Measurements from ENCODE around the gene TTF2.
A peak's percentile ranks its signal among the peaks of the same experiment; 100 is the strongest.

Gene TTF2

DNA sequence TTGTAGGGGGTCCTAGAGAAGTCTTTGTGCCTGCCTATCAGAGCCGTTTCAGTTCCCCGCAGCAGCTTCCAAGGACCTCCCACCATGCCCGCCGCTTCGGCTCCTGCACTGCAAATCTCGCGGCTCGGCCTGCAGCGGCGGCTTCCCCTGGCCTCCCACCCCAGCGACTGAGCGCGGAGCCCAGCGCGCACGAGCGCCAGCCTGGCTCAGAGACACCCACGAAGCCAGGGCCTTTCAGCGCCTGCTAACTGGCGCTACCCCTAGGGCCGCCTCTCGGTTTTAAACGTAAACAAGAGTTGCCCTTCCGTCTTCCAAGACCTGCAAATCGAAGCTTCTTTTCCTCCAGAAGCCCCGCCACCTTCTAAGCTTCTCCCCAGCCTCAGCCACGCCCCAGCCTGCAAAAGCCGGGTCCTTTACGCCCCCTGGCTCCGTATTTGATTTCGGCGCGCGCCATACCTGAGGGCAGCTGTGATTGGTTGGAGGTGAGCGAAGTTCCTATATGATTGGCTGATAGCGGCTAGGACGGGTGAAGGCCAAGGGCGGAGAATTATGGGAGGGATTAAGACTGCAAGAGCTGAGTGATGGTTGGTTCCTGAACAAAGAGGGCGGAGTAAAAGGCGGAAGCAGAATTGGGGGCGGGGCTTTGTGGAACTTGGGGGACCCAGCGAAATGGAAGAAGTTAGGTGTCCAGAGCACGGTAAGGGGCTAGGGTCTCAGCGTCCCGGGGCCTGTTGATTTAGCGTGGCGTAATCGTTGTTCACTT is at the start of gene TTF2:
TSS of gene TTF2 (plus strand) at position 649 of the 763 bp plus-strand sequence. CDS start at position 670, 21 bp downstream.
- DNase-seq, result peak; percentile 98

DNA sequence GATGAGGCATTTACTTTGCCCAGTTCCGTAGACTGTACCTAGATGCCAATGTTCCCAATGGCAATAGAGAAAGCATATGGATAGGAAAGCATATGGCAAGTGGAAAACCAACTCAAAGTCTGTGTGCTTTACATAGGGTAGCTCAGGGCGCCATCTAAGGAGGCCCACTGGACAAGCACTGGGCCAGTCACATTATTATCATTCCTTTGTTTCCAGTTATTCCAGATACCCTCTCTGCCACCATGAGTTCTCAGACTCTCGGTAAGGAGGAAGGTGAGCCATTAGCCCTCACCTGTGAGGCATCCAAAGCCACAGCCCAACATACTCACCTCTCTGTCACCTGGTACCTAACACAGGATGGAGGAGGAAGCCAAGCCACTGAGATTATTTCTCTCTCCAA is 48.8 kb upstream of the TTF2 start:
- no peak for DNase-seq

DNA sequence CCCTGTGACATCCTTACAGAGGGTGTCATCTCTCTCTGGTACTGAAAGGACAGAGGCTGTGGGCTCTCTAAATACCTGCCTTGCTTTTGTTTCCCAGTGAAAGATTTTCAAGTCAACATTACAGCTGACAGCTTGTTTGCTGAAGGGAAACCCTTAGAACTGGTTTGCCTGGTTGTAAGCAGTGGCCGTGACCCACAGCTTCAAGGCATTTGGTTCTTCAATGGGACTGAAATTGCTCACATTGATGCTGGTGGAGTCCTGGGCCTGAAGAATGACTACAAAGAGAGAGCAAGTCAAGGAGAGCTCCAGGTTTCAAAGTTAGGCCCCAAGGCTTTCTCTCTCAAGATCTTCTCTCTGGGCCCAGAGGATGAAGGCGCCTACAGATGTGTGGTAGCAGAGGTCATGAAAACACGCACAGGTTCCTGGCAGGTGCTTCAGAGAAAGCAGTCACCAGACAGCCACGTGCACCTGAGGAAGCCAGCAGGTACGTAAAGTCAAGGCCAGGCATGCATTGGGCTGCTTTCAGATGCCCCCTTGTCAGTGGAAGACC is 46.7 kb upstream of the TTF2 start:
- DNase-seq, result no peak

DNA sequence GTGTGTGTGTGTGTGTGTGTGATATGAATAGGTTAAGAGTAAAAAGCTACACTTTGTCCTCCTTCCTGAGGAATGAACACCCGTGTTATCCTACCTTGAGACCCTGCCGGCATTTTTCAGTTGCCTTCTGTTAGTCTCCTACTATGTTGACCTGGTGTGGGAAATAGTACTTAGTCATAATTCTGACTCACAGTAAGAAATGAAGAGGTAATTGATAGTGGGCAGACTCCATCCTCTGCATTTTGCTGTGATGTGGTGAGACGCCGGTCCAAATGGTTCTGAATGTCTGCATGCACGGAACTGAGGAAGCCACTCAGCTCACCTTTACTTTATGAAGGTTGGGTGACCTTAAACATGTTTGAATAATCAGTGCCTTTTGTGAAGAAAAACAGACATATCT is 45.9 kb upstream of the TTF2 start:
- no peak for DNase-seq

DNA sequence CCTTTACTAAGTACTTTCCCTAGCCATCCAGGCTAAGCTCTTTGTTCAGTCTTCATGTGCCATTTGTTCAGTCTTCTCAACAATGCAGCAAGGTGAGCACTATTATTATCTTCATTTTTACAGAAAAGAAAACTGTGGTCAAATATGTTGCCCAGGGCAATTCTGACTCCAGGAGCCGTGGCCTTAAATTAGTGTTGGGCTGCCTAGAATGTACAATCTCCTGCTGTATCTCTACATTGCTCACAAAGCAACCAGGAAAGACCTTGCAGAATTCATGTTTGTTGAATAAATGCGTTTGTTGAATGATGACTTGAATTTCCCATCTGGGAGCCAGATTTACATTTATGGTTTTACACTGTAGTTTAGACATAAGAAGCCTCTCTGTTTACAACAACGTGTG is 44.4 kb upstream of the TTF2 start:
- DNase-seq, result no peak

DNA sequence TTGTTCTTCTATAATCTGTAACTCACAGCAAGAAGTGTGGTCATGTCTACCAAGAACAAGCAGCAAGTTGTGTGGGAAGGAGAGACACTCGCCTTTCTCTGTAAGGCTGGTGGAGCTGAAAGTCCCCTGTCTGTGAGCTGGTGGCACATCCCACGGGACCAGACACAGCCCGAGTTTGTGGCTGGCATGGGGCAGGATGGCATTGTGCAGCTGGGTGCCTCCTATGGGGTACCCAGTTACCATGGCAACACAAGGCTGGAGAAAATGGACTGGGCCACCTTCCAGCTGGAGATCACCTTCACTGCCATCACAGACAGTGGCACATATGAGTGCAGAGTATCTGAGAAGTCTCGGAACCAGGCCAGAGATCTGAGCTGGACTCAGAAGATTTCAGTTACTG is 43.1 kb upstream of the TTF2 start:
- DNase-seq, result no peak

DNA sequence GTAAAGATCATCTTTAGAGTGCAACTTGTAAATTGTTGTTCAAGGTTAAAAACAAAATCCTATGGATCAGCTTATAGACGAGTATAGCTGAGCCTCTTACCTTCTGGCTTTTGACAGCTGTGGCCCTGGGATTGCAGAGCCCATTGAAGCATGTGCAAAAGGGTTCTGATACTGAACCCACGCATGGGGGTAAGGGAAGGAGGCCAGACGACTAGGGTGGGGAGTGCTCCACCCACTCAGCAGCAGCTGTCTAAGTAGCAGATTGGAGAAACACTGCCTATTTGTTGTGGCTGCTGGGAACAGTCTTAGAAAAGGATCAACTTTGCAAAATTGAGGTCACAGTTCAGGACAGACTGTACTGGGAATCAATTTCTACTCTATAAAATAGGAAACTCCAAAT is 42.5 kb upstream of the TTF2 start:
- DNase-seq, result no peak

DNA sequence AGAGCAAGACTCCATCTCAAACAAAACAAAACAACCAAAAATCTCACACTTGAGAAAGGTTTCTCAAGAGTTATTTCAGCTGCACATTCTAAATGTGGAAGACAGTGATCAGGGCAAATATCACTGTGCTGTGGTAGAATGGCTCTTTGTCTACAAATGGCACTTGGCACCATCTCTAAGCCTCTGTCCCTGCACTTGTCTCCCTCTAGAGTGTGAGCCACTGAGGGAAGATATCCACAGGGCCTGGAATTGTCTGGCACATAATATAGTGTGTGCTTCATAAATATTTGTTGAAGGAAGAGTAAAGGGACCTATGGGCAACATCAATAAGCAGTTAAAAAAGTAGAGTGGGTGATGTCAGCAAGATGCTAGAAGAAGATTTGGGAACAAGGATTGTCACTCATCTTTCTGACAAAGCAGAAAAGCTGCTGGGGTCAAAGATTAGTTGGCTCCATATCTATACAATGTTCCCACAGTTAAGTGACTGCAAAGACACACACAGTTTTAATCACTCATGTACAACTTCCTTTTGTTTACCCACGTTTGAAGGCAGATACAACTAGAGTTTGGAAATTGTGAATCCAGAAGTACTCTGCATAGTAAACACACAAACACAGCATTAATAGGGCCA is 39.5 kb upstream of the TTF2 start:
- no peak for DNase-seq

DNA sequence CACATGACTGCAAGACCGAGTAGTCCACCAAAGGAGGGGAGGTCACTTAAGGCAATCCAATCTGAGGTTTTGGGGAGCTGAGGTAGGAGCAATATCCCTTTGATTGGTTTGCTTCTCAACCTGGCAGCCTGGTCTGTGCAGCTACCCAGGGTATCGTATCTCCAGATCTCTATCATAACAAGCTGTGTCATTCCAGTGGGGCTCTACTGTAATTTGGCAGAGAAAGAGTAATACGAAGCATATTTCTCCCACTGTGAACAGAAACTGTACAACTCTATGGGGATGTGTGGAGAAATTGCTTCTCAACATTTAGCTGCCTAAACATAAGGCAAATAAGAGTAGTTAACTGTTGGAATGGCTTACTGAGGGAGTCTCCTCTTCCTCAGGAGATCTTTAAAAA is 38.0 kb upstream of the TTF2 start:
- DNase-seq, result no peak

DNA sequence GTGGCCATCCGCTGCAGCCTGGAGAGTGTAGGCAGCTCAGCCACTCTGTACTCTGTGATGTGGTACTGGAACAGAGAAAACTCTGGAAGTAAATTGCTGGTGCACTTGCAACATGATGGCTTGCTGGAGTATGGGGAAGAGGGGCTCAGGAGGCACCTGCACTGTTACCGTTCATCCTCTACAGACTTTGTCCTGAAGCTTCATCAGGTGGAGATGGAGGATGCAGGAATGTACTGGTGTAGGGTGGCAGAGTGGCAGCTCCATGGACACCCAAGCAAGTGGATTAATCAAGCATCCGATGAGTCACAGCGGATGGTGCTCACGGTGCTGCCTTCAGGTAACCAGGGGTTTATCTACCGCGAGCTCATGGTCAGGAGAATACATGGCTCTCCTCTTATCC is 34.6 kb upstream of the TTF2 start:
- DNase-seq, result no peak

DNA sequence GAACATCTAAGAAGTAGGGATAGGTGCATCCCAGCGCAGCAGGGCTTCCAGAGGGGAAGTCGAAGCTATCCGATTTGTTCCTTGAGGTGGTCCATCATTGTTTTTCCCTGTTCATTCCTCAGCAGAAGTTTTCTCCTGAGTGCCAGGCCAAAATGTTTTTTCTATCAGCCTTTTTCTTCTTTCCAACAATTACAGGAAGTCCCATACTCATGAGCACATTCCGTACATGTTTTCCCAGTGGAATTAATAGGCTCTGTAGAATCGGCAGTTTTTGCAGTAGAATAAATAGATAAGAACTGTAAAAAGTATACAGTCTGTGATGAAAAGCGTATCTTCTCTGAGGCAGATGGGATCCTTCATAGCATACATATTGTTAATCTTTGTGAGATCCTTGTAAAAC is 33.8 kb upstream of the TTF2 start:
- DNase-seq, result no peak

DNA sequence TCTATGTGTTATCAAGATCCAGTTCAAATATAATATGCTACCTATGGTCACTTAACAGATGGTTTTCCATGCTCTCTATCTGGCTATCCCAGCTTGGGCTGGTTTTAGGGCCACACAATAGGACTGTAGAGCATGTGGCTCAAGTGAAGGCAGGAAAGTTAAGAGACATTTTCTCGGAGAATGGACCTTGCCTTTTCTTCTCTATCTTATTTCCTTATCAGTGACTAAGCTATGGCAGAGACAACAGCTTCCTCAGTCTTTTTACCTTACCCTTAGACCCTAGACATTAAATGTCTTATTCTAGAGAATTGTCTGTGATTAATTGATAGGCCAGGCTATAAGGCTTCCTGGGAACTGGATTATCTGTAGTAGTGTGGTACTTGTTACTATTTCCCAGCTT is 30.4 kb upstream of the TTF2 start:
- no peak for DNase-seq

DNA sequence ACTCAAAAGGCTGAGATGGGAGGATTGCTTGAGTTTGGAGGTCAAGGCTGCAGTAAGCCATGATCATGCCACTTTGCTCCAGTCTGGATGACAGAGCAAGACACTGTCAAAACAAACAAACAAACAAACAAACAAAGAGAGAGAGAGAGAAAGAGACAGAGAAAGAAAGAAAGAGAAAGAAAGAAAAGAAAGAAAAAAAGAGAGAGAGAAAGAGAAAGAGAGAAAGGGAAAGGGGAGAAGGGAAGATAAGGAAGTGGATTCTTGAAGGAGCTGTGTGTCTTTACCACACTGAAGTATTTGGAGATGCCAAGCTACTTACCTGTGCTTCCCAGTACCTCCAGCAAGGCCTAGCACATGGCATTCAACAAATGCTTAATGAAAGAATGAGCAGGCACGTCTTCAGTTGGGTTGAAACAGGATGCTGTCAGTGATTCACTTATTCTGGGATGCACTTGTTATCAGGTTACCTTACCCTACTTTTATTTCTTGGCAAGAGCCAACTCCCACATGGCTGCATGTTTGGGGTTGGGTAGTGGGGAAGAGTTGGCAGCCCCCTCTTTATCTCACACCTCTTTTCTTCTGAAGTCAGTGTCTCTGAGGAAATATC is 29.8 kb upstream of the TTF2 start:
- DNase-seq, result no peak

DNA sequence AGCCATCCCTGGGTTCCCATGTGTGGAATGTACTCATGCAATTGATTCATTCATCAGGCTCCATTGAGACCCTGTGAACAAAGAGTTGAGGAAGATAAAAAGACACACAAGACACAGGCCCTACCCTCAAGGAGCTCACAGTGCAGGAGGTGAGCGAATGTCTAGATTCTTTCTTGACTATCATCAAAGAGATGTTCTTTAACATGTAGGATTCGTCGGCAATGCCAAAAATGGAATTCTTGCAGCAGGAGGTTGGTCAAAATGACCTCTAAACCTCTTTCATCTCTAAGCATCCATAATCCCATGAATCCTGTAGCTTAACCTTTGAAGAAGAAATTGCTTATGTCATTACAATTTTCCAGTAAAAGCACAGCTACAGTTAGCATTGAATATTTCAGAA is 27.9 kb upstream of the TTF2 start:
- DNase-seq, result no peak

DNA sequence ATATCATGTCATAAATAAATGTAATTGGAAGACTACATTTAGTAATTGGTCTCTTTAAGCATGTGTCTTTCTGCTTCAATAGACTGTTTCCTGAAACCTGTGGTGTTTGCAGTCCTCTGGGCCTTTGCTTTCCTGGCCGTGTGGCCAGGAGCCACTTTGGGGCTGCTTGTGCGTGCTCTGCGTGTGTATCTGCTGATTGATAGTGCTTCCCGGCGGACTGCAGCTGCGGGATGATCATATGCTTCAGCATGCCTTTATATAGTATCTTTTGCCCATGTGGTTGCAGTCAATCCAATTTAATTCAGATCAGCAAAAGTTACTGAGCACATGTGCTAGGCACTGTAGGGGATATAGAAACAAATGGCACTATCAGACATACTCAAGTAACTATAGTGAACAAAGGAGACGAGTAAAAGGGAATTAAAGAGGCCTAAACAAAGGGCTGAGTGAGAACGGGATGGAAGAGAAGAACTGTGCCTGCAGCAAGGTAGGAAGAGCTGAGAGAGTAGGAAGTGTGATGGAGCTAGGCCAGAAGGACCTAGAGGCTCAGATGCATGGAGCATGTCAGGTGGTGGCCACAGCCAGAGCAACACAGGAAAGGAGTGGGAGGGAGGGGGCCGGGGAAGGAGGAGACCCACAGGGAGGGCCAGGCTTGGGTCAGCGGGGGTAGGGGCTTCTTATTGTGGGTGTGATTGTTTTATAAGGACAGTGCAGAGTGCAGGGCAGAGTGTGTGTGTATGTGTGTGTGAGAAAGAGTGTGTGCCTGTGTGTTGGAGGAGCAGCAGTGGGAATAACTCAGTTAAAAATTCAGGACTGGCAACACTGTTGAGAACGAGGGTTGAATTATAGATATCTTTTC is 27.2 kb upstream of the TTF2 start:
- DNase-seq, result no peak

DNA sequence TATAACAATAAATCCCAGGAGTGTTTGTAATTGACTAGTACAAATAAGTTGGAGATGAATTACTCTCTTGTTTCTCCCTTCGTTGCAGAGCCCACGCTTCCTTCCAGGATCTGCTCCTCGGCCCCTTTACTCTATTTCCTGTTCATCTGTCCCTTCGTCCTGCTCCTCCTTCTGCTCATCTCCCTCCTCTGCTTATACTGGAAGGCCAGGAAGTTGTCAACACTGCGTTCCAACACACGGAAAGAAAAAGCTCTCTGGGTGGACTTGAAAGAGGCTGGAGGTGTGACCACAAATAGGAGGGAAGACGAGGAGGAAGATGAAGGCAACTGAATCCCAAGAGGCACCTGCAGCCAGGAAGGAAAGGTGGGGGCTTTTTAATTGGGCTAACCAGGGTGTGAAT is 26.4 kb upstream of the TTF2 start:
- DNase-seq, result no peak

DNA sequence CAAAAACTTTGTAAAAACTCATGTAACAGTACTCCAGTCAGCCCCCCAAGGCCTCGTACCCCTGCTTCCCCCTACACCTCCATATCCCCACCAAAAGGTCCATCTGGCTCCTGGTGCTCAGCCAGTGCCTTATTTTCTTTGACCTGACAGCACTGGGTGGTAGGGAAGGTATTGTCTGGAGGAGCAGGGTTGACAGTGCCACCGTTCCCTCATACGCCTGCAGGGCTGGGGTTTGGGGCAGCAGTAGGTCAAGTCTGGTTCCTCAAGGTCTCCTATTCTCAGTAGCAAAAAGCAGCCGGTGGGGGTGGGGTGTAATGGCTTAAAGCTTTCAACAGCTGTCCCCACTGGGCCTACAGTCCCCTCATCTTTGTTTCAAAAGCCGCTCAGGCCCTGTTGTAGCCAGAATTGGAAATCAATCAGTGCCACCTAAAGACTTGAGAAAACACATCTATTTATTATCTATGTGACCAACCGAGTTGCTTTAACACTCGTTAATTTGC is 25.3 kb upstream of the TTF2 start:
- no peak for DNase-seq

DNA sequence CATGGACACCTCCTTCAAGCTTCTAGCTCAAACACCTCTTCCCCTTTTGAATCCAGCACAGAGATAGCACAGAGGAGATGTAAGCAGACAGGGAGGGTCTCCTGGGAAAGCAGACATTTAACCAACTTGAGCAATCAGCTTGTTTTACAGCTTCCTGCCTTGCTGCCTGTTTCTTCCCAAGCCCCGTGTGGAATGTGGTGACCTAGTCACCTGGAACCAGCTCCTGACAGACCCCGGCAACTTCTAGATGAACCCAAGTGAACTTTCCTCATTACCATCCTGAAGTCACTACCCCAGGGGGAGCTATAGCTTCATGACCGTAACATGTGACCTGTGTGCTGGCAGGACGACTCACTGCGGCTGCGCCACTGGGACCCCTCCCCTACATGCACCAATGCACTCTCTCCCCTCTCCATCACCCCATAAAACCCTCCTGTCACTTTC is 24.1 kb upstream of the TTF2 start:
- DNase-seq, result no peak

DNA sequence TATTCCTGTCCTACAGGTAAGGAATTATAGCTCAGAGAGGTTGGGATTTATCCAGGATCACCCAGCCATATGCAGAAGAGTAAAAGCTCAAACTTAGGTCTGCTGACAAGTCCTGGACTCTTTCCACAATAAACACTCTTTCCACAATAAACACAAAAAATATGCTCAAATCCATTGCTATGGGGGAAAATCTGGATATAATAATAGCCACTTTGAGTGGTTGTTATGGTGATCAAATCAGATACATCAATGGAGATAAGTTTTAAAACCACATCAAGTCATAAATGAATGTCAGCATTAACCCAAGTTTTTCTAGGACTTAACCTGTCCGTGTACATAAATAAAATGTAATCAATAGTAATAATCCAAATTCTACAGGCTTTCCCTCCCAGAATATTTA is 22.3 kb upstream of the TTF2 start:
- DNase-seq, result no peak

DNA sequence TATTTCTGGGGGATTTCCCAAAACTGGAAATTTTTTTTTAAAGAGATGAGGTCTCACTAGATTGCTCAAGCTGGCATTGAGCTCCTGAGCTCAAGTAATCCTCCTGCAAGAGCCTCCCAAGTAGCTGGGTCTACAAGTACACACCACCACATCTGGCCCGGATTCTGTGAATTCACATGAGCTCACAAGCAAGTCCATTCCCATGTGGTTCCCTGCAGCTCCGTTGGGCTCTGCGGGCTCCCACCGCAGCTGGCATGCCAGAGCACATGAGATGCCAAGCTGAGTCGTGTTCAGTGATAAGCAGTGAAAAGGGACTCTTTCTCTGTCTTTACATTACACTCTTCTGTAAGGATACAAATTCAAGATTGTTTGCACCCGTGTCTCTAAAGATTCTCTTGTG is 21.9 kb upstream of the TTF2 start:
- no peak for DNase-seq

DNA sequence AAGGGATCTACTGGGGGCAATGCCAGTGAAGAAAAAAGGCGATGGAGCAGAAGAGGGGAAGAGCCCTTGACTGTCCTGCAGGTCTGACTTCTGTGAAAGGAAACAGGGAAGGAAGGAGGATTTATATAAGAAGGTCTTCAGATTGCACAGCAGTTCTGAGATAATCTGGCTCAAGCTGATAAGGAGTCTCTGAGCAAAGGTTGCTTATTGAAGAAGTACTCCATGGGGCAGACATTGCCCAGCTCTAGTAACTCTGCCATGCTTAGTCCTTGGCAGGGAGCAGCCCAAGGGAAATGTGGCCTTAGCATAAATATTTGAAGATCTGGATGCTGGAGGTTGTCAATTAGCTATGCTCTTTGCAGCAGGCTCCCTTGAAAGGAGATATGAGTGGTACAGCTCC is 15.9 kb upstream of the TTF2 start:
- no peak for DNase-seq

DNA sequence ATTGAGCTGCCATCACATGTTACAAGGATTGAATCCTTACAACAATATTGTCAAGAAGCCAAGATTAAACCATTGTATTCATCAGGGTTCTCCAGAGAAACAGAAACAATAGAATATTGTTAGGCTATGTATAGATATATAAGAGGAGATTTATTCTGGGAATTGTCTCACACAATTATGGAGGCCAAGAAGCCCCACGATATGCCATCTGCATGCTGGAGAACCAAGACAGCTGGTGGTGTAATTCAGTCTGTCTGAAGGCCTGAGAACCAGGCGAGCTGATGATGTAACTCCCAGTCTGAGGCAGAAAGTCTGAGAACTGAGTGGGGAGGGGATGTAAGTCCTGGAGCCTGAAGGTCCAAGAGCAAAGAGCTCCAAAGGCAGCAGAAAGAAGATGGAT is 14.5 kb upstream of the TTF2 start:
- no peak for DNase-seq

DNA sequence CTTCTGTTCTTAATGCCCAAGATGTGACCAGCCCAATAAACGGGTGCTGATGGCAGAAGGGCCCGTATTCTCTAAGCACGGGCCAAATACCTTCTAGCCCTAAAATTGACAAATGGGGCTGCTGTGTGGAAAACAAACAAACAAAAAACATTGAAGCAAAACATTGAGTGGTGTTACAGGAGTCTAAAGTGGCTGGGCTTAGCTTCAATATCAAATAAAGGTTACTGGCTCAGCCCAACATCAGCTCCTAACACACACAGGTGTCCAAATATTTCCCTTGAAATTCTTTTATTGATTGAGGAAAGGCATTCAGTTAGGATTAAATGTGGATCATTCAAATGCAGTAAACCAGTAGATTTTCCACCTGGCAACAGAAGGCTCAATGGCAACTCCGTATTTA is 13.3 kb upstream of the TTF2 start:
- DNase-seq, result no peak
